Left ventricle myocardium inferior (tissue), 1 donor: Measurements from ENCODE around the gene MGMT. TPM values are rescaled to one million over a fixed set of nuclear protein-coding genes. Genes with fewer than 3 reads are reported as not detected.

Experiments used
- DNase-seq: peaks from one replicate; pipeline ENCODE4 v3.0.0-alpha.2; 2020
- H3K27ac ChIP-seq: fragments of 200-600 bp; replicated peaks from 2 replicates; pipeline ENCODE4 v1.8.0; 2021
- H3K27me3 ChIP-seq: fragments of 200-600 bp; 2 replicates; pipeline ENCODE4 v1.8.0; 2021; ENCODE audit warnings: low read depth
- H3K36me3 ChIP-seq: fragments of 200-600 bp; 2 replicates; pipeline ENCODE4 v1.8.0; 2021
- H3K4me1 ChIP-seq: fragments of 200-600 bp; 2 replicates; pipeline ENCODE4 v1.8.0; 2021
- H3K4me3 ChIP-seq: fragments of 200-600 bp; 2 replicates; pipeline ENCODE4 v1.8.0; 2021; ENCODE audit warnings: mild to moderate bottlenecking, moderate library complexity
- H3K9me3 ChIP-seq: fragments of 200-600 bp; replicated peaks from 2 replicates; pipeline ENCODE4 v1.8.0; 2021
- CTCF ChIP-seq: fragments of 200-600 bp; IDR thresholded peaks from 2 replicates; pipeline ENCODE4 v1.8.0; 2021; ENCODE audit warnings: antibody characterized with exemption, mild to moderate bottlenecking, borderline replicate concordance
- intact Hi-C: fragments of 100-400 bp; cut with micrococcal nuclease; formaldehyde crosslinking; loops from one replicate; pipeline ENCODE4 v1.11.0; 2022
- total RNA-seq: library from RNA; stranded (reverse); fragmentation: NEBNext Ultra II Directional; extraction: Animal tissue kit (Norgen Biotek cat#: 25700); gene quantifications from one replicate; pipeline ENCODE4 v1.2.1, GENCODE V29; 2021
- donor health status: DM: no; HTN: yes; CAD: no; lungs with severe emphysema.

Gene MGMT
- total RNA-seq, 1 donor from 2014 or later, result 15.4 TPM

DNA sequence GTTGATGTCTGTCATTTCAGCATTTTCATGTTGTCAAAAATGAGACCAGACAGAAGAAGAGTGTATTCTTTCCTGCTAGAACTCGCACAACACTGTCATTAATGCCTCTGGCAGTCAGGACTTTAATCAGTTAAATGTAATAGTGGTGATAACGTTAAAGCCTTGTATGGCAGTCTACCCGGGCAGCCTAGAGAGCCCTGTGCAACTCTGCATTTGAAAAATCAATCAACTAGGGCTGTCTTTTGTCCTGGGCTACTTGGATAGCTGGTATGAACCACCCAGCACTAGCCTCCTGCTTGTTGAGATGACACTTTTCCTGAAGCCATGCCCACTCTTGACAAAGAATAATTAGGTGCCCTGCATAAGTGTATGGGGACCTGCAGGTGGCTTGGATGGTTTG, 19.8 kb downstream of the MGMT start:
- peaks cover 59% of the 10 kb centered on the region for H3K9me3 ChIP-seq
- DNase-seq, result no peak
- H3K27me3 ChIP-seq, result no peaks in the 10 kb centered on the region
- H3K36me3 ChIP-seq, result peaks cover 5% of the 10 kb centered on the region
- H3K4me3 ChIP-seq, result no peak overlapping the region
- no peak for TF ChIP-seq CTCF
- no peak overlapping the region for H3K27ac ChIP-seq
- intact Hi-C loops, result no loop called here
- no peaks in the 10 kb centered on the region for H3K4me1 ChIP-seq

GRCh38 chr10:129491123-129491734, 24.2 kb downstream of the MGMT start:
- no peak for TF ChIP-seq CTCF
- peaks cover 18% of the 10 kb centered on the region for H3K4me1 ChIP-seq
- no peaks in the 10 kb centered on the region for H3K27me3 ChIP-seq
- intact Hi-C loops, result no loop called here
- H3K9me3 ChIP-seq, result peaks cover 35% of the 10 kb centered on the region
- H3K4me3 ChIP-seq, result no peak overlapping the region
- H3K27ac ChIP-seq, result no peak overlapping the region
- no peak for DNase-seq
- peaks cover 5% of the 10 kb centered on the region for H3K36me3 ChIP-seq

DNA sequence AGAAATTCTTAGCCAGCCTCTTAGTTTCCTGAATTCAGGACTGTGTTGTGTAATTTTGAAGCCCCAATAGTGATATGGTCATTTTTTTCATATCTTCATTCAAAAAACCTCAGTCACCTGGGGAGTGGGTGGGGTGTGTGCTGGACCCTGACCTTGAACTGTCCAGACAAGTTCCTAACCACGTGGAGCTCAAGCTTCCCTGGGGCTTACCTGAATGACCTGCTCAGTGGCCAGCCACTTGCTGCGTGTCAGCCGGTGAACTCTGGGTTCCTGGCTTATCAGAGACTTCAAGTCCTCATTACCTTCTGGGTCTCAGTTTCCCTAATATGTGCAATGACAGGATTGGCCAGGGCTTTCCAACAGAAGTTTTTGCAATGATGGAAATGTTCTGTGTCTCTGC, 27.1 kb downstream of the MGMT start:
- Histone ChIP-seq H3K27ac (no peak overlapping the region), H3K9me3 (peaks cover 35% of the 10 kb centered on the region), H3K4me1 (peaks cover 18% of the 10 kb centered on the region), H3K27me3 (no peaks in the 10 kb centered on the region), H3K4me3 (no peak overlapping the region), H3K36me3 (peaks cover 8% of the 10 kb centered on the region)
- intact Hi-C loops, result no loop called here
- no peak for DNase-seq
- no peak for TF ChIP-seq CTCF

GRCh38 chr10:129494740-129495139, 27.7 kb downstream of the MGMT start:
- intact Hi-C loops, result no loop called here
- H3K36me3 ChIP-seq, result peaks cover 8% of the 10 kb centered on the region
- peaks cover 18% of the 10 kb centered on the region for H3K4me1 ChIP-seq
- H3K27me3 ChIP-seq, result no peaks in the 10 kb centered on the region
- TF ChIP-seq CTCF, result no peak
- peaks cover 30% of the 10 kb centered on the region for H3K9me3 ChIP-seq
- no peak for DNase-seq
- H3K27ac ChIP-seq, result peak overlapping the region; percentile 7
- no peak overlapping the region for H3K4me3 ChIP-seq

- intact Hi-C loops, result no loop called here
- no peak for DNase-seq
- peaks cover 25% of the 10 kb centered on the region for H3K9me3 ChIP-seq
- TF ChIP-seq CTCF, result no peak
- peaks cover 18% of the 10 kb centered on the region for H3K4me1 ChIP-seq
- peak overlapping the region; percentile 7 for H3K27ac ChIP-seq
- no peak overlapping the region for H3K4me3 ChIP-seq
- H3K27me3 ChIP-seq, result no peaks in the 10 kb centered on the region
- peaks cover 8% of the 10 kb centered on the region for H3K36me3 ChIP-seq
These were observed 28.2 kb downstream of the MGMT start for GRCh38 chr10:129495256-129495655.
